Transverse colon (tissue), 4 donors: ENCODE results near the gene C16orf82.

Experiments used
- CTCF ChIP-seq, 5 experiments: fragments of 200-600 bp in 3 of 5; fragments of 450-650 bp in 2 of 5; sonication (generic) in 3 of 5; IDR thresholded peaks; 1 replicate in 2 of 5; 2 replicates in 3 of 5; pipeline ENCODE4 v1.5.1; 2016 to 2017; ENCODE audit warnings: antibody characterized with exemption in 5 of 5, inconsistent platforms in 3 of 5, mild to moderate bottlenecking in 2 of 5, moderate library complexity in 1 of 5
- POLR2A ChIP-seq: fragments of 450-650 bp; IDR thresholded peaks from one replicate; pipeline ENCODE4 v1.6.1; 2016; ENCODE audit warnings: antibody characterized with exemption, mild to moderate bottlenecking, moderate library complexity
- POLR2AphosphoS5 ChIP-seq, 3 donors: sonication (generic); formaldehyde crosslinking; IDR thresholded peaks; one replicate each; pipeline ENCODE4 v1.6.1; 2016; ENCODE audit warnings: antibody characterized with exemption in 3 of 3

- no peak for TF ChIP-seq CTCF (IDR thresholded peaks at IDR 0.05)
- TF ChIP-seq POLR2AphosphoS5 (IDR thresholded peaks at IDR 0.05): no peak
- TF ChIP-seq POLR2A: no peak
These were observed 44.8 kb downstream of the C16orf82 start for GRCh38 chr16:27111486-27111885.
